ENCODE measurements around the gene JAKMIP1.

JAKMIP1 gene

DNA sequence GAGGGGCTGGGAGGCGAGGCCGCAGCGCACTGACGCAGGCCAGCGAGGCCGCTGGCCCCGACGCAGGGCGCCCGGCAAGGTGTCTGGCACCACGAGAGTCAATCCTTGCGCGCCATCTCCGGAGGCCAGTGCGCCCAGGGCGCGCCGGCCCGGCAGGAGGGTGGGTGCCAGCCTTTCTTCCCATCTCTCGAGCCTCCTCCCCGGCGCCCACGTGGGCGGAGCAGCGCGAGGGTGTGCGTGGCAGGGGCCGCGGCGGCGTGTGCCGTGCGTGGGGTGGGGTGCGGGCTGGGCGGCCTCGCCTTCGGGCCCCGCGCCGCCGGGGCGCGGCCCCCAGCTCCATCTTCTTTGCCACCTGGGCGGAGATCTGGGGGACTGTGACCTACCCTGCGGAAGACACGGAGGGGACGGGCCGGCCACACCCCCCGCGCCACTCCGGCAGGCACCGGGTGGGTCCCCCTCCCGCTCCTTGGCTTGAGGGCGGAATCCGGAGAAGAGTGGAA is 877 bp downstream of the JAKMIP1 start:
- no peak for DNase-seq

DNA sequence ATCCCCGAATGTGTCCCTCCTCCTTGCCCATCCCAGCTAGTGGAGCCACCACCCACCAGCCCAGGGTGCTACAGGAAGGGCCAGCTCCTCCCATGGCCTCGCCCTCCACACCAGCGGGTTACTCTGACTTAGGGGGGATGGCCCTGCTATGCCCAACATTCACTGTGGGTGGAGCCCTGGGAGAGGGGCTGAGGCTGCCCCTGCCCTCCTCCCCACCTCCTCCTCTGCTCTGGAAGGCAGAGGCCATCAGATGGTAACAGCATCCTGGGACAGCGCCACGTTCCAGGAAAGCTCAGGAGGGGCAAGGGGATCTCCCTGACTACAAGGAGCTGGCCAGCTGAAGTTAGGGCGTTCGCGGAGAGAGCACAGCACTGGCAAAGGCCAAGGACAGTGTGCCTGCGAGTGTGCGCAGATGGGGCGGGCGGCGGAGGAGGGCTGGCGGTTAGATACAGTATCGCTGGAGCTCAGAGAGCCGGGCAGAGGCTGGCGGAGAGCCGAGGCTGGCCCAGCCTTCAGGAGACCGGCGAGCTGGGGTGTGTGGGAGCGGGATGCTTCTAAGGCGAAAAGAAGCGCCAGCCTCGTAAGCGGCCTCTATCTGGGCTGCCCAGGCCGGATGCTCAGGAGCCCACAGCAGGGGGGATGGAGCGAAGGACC is 1.5 kb downstream of the JAKMIP1 start:
- DNase-seq, result no peak

DNA sequence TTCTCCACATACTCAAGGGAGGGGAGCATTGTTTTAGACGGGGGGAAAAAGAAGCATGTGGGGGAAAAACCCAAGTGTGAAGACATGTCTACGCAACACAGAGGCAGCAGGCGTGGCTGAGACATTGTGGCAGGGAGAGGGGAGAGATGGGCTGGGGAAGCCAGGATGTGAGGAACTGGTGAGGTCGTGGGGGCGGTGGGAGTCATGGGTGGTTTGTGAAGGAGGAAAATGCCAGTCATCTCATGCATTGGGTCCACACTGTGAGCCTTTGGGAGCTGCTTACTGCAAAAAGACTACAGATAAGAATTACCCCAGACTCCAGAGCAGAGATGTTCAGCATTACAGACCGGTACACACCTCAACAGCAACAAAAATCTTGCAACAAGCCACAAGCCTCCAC is 2.1 kb downstream of the JAKMIP1 start:
- DNase-seq, result no peak

- no peak for DNase-seq
Observed at GRCh38 chr4:6197433-6198174, 2.7 kb downstream of the JAKMIP1 start.

DNA sequence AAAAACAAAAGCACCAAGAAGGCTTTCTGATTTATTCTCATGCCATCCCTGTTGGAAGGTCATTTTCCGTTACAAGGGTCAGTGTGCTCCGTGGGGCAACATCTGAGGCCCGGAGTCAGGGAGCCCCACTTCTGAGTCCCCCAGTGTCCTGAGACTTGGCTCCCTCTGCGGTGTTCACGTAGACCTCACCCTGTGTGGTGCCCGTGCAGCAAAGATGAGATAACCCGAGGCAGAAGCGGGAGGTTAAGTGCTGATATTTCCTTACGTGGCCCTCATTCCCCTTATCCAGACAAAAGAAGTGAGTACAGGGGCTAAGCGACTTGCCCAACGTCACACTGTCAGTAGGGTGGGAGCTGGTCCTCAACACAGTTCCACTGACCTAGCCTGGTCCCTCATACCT is 3.5 kb downstream of the JAKMIP1 start:
- no peak for DNase-seq

DNA sequence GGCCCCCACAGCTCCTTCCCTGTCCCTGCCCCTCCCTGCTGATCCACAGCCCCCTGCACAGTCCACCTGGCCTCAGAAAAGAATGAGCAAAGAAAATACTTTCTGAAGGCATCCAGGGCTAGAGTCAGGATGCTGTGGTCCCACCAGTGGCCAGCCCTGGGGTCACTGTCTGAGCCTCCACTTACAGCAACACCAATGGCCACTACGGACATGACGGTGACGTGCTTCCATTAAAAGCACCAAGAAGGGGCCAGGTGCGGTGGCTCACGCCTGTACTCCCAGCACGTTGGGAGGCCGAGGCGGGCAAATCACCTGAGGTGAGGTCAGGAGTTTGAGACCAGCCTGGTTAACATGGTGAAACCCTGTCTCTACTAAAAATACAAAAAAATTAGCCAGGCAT is 4.0 kb downstream of the JAKMIP1 start:
- no peak for DNase-seq

GRCh38 chr4:6195602-6196319 is 4.6 kb downstream of the JAKMIP1 start:
- DNase-seq, result peak; percentile 49

DNA sequence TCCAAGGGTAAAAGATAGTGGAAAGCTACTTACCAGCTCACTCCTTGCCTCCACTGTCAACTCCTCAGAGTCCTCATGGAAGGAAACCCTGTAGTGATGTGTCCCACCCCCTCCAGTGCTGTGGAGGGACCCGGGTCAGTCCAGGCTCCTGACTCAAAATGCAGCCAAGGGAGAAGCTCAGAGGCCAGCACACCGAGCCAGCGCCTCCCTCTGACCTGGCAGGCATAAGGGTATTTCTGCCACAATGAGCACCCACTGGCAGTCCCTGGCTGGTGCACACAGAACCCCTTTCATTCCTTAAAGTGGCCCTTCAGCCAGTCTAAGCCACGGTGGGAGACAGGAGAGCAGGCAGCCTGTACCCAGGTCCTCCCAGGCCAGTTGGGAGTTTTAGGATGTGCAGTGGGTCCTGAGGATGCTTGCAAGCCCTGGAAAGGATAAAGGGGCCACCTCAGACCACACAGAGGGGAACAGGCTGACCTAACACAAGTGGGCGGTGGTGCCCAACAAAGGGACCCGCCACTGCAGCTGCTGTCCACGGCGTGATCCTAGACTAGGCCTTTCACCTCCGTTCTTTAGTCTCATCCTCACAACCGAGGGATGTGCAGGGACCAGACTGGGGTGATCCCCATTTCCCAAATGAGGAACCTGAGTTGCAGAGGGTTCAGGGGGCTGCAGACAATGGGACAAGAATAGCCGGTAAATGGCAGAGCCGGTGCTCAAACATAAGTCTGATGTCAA is 5.7 kb downstream of the JAKMIP1 start:
- DNase-seq, result no peak

GRCh38 chr4:6193399-6193798 is 7.0 kb downstream of the JAKMIP1 start:
- no peak for DNase-seq

DNA sequence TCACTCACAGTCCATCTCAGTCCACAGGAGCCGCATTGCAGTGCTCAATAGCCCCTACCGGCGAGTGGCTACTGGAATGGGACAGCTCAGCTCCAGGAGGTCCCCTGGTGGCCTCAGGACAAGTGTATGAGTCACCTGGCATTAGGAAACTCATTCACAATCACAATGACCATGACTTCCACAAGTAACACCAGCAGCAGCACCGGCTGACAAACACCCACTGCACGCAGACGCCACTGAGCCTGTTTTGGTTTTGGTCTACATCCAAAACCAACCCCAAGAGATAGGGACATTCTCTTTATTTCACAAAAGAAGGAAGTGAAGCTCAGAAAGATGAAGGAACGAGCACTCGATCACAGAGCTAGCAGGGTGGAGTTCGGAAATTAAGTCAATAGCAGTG is 8.1 kb downstream of the JAKMIP1 start:
- DNase-seq, result no peak

DNA sequence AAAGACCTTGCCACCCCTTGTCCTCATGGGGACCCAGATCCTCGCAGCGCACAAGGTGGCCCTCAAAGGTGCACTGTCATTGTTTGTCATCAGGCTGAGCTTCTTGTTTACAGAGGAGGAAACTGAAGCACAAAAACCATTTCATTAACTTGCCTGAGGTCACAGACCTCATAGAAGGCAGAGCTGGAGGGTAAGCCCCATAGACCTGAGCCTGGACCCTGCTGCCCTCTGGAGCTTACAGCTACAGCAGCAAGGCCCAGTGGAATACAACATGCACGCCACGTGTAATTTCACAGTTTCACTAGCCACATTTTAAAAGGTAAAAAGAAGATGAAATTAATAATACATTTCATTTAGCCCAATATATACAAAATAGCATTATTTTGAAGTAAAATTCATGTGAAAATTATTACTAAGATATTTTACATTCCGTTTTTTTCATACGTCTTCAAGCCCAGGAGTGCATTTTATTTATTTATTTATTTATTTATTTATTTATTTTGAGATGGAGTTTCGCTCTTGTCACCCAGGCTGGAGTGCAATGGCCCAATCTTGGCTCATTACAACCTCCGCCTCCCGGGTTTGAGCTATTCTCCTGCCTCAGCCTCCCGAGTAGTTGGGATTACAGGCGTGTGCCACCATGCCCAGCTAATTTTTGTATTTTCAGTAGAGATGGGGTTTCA is 8.8 kb downstream of the JAKMIP1 start:
- DNase-seq, result no peak

DNA sequence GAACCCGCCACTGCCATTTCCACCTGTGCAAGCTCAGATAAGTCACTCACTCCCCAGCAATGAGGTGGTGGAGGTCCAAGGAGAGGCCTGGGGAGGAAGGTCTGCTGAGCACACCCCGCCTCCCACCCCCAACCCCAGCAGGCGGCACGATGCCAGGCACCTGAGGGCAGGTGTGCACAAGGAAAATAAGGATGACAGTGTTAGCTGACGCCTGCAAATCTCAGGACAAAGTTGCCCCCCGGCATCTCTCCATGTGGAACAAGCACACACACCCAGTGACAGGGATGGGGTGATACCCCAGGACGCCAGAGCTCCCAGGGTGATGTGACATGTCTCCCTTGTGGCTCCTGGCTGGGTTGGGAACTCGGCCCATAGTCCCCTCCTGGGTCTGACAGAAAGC is 9.9 kb downstream of the JAKMIP1 start:
- no peak for DNase-seq

GRCh38 chr4:6189511-6189910 is 10.8 kb downstream of the JAKMIP1 start:
- DNase-seq, result no peak

GRCh38 chr4:6188687-6189305 is 11.6 kb downstream of the JAKMIP1 start:
- no peak for DNase-seq

- DNase-seq, result no peak
Observed at GRCh38 chr4:6184169-6184568, 16.2 kb downstream of the JAKMIP1 start.

- DNase-seq, result no peak
Observed at GRCh38 chr4:6183740-6184139, 16.6 kb downstream of the JAKMIP1 start.

GRCh38 chr4:6182376-6183280 is 17.7 kb downstream of the JAKMIP1 start:
- no peak for DNase-seq

DNA sequence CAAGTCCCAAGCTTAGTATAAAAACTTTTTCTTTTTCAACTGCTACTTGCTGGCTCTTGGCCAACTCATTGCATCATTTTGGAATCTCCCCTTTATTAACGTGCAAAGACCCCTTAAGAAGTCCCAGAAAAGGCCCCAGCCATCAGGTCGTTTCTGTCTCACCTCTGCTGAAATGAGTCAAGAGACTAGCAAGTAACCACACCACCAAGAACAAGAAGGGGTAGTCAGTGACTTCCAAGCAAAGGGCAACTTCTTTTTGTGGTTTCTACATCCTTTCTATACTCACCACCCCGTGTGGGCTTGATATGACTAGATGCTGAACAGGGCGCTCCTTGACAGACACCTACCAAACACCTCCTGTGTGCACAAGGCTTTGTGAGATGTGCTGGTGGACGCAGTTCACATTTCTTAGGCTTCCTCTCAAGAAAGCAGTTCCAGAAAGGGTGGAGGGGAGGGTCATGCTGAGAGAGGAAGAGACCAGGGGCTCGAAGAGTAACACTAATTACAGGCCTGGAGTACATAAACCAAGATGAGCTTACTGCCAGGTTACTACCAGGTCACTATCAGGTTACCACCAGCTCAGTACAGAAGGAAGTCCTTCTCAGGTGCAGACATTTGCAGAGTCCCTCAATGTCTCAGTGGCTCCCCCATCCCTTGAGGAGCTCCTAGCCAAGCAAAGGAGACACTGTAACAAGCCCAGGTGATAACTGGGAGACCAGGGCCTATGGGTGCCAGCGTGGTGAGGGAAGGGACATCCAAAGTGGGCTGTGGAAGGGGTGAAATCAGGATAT is 19.3 kb downstream of the JAKMIP1 start:
- no peak for DNase-seq

GRCh38 chr4:6179362-6179761 is 21.0 kb downstream of the JAKMIP1 start:
- no peak for DNase-seq

DNA sequence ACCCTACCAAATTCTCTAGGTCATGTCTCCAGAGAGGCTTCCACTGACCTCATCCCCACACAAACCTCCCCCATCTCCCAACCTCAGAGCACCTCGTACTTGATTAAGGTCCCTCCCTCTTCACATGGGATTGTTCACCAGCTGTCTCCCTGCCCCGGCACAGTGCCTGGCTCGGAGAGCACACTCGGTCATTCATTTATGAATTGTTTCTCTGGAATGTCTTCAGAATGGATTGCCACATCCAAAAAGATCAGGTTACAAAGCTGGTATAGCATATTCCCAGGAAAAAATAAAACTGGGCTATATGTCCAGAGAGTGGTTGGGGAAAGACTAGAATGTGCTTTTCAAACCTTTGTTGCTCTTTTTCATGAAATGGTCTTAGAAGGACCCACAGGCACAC is 21.6 kb downstream of the JAKMIP1 start:
- DNase-seq, result no peak
